NOMO-1 treated with DMSO at 0.1 percent for 48 hours (cell line): ENCODE data around the gene AKAP14.
"Not testable (repeated sequence)": the region's sequence is repeated elsewhere in the genome, so short reads cannot be mapped to it uniquely, and the experiment has no call there.

Experiments used
- DNase-seq: peaks from one replicate; lab custom pipeline; 2025; ENCODE audit not compliant: unreplicated experiment; lab: John Stamatoyannopoulos, UW

Gene AKAP14

DNA sequence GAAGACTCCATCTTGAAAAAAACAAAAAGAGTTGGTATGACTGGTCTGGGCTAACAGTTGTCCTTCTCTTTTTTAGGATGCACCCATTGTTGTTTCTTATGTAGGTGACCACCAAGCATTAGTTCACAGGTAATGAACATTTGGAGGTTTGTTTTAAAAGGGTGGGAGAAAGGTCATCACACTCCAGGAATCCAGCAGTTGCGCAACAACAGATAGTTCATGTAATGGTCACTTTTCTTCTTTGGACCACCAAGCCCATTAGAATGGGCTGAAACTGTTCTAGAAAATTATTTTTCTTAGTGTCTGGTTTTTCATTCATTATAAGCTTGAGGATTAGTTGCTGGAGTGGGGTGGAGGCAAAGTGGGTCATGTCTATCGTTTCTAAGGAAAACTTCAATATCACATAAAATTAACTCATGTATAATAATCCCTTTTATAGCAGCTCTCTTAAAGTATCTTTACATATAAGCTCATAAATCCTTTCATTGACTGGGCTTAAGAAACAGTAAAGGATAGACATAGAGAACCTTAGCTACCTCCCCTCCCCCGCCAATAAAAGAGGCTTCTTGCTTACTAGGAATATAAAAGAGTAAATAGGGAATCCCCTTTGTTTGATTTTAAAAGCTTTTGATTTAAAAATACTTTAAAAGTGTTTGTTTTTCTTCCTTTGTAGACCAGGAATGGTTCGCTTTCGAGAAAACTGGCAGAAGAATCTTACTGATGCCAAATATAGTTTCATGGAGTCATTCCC lies 24.3 kb downstream of the AKAP14 start:
- DNase-seq: no peak

DNA sequence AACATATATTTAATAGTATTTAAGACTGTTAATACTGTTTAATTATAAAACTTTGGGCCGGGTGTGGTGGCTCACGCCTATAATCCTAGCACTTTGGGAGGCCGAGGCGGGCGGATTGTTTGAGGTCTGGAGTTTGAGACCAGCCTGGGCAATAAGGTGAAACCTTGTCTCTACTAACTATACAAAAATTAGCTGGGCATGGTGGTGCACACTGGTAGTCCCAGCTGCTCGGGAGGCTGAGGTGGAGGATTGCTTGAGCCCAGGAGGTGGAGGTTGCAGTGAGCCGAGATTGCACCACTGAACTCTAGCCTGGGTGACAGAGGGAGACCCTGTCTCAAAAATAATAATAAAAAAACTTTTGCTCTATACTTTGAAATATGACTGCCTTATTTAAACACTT lies 26.7 kb downstream of the AKAP14 start:
- not testable (repeated sequence) for DNase-seq

GRCh38 chrX:119935215-119935874 lies 39.7 kb downstream of the AKAP14 start:
- no peak for DNase-seq

DNA sequence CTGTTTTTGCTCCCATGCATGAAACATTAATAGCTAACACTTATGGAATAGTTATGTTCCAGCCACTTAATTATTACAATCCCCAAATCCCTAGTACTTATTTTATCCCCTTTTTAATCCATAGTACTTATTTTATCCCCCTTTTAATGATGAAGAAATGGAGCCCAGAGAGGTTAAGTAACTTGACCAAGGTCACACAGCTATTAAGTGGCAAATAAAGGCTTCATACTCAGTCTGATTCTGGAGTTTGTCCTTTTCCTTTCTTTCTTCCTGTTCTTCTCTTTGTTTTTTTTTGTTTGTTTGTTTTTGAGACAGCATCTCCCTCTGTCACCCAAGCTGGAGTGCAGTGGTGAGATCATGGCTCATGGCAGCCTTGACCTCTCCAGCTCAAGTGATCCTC lies 45.6 kb downstream of the AKAP14 start:
- DNase-seq: no peak

- DNase-seq: no peak
Measured at GRCh38 chrX:119942173-119942819, 46.6 kb downstream of the AKAP14 start.

DNA sequence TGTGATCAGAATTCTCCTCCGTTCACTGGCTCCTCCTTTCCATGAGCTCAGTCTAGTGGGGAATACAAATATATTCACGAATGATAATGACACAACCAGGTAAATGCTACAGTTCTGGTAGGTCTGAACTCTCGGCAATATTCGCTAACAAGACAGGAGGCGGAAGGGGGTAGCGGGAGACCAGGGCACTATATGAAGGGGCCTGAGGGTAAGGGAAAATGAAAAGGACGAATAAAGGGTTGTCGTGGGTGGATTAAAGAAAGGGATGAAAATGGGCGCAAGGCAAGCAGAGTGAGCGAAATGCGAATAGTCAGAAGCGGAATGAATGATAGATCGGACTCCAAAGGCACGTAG lies 47.1 kb downstream of the AKAP14 start:
- DNase-seq: no peak

DNA sequence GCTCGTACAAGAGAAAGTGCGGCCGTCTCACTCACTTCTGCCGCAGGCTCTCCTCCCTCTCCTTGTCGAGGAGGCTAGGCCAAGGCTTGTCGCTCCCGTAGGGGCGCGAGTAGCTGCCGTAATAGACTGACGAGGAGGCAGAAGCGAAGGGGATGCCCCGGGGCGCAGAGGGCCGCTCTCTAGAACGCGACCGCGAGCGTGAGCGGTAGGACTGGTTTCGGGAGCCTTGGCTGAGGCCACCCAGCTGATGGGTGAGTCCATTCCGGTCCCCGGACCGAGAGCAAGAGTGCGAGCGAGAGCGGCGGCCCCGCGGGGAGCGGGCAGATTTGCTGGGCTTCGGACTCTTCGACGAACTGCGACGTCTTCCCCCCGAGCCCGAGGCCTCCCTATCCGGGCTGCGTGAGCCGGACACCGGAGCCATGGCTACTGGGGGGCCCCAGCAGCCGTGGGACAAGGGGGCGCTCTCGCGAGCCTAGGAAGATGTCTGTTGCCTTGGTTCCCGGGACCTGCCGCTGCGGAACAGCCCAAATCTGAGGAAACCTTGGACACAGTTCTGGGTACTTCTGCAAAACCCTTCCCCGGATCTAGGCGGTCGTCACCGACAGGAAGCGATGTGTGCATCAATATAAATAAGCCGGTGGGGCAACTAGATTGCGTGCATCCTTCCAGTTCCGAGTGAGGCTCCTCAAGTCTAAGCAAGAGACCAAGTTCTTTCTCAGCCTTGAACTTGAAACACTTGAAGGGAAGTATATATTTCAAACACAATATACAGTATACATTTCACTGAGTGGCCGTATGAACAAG lies 47.7 kb downstream of the AKAP14 start, which contains the start of gene NKAP:
NKAP (minus strand) TSS at position 567 of the 804 bp plus-strand sequence; CDS start at position 421, 146 bp downstream.
- peak; percentile 88 for DNase-seq

DNA sequence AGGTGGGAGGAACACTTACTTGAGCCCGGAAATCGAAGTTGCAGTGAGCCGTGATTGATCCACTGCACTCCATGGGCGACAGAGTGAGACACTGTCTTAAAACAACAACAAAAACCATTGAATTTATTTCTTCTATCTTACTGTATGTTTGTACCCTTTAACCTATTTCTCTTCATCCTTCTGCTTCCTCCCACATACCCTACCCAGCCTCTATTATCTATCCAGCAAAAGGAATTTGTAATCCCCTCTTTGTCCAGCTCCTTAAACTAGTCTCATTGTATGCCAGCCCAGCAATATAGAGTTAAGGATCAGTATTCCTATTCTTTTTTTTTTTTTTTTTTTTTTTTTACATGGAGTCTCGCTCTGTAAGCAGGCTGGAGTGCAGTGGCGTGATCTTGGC lies 49.8 kb downstream of the AKAP14 start:
- DNase-seq: no peak

DNA sequence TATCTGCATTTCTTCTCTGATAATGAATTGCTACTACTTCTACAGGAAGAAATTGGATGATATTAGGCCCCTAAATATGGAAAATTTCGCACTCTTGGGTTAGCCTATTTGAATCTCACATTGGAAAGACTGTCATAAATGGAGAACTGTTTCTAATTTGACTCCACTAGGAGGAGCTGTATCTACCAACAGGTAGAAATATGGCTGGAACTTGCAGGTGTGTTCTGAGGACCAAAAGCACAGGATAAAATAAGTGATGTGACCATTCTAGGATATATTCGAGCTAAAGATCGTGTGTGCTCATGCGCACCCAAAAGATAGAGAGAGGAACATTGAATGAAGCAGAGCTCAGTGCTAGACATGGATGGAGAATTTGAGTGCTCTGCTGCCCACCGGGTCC lies 52.7 kb downstream of the AKAP14 start:
- no peak for DNase-seq

DNA sequence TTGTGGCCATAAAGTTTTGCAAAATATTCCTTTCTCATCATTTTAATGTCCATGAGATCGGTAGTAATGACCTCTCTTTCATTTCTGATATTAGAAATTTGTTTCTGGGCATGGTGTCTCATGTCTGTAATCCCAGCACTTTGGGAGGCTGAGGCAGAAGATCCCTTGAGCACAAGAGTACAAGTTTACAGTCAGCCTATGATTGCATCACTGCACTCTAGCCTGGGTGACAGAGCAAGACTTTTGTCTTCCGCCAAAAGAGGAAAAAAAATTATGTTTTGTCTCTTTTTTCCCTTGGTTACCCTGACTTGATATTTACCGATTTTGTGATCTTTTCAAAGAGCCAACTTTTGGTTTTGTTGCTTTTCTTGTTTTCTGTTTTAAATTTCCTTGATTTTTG lies 58.7 kb downstream of the AKAP14 start:
- DNase-seq: no peak

DNA sequence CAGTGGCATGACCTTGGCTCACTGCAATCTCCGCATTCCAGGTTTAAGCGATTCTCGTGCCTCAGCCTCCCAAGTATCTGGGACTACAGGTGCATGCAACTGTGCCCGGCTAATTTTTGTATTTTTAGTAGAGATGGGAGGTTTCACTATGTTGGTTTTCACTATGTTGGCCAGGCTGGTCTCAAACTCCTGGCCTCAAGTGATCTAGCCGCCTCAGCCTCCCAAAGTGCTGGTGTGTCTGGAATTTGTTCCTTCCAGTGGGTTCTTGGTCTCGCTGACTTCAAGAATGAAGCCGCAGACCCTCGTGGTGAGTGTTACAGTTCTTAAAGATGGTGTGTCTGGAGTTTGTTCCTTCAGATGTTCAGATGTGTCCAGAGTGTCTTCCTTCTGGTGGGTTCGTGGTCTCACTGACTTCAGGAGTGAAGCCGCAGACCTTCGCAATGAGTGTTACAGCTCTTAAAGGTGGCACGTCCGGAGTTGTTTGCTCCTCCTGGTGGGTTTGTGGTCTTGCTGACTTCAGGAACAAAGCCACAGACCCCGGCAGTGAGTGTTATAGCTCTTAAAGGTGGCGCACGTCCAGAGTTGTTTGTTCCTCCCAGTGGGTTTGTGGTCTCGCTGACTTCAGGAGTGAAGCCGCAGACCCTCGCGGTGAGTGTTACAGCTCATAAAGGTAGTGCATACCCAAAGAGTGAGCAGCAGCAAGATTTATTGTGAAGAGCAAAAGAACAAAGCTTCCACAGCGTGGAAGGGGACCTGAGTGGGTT lies 60.3 kb downstream of the AKAP14 start:
- not testable (repeated sequence) for DNase-seq

DNA sequence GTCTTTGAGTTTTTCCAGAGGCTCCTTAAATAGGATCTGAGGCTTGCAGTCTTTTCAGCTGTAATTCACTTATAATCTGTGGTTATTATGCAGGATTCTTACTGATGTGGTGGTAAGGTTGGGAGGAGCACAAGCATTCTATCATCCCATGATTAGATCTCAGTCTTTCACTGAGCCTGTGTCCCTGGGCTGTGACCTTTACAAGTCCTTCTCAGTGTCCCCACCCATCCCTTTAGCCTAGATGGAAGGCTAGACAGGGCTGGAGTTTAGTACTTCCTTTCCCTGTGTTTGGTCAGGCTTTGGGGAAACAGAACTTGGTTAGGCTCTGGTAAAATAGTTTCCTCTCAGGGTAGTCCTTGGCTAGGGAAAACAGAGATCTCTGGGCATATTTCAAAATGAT lies 64.9 kb downstream of the AKAP14 start:
- DNase-seq: no peak

- DNase-seq: not testable (repeated sequence)
Measured at GRCh38 chrX:119966837-119967236, 71.1 kb downstream of the AKAP14 start.
